Thymus (tissue), 14 donors: ENCODE data around the gene OR10G2. TPM values are rescaled to one million over a fixed set of nuclear protein-coding genes. Genes with fewer than 3 reads are reported as not detected.

Experiments used
- DNase-seq, 9 donors: peaks; one replicate each; pipeline ENCODE4 v3.0.0-alpha.2; 2013; ENCODE audit warnings: low spot score in 9 of 9, low read depth in 6 of 9, missing footprints in 1 of 9
- H3K27ac ChIP-seq, 2 donors: one replicate each; pipeline ENCODE4 v1.5.1; 2013; ENCODE audit warnings: control low read depth in 1 of 2, low read depth in 1 of 2, low read length in 1 of 2, mild to moderate bottlenecking in 1 of 2, moderate library complexity in 1 of 2
- H3K27me3 ChIP-seq, 2 donors: one replicate each; pipeline ENCODE4 v1.5.1; 2013; ENCODE audit warnings: low read length in 1 of 2; ENCODE audit not compliant: control insufficient read depth in 2 of 2, insufficient read depth in 1 of 2
- H3K36me3 ChIP-seq, 2 donors: one replicate each; pipeline ENCODE4 v1.5.1; 2013; ENCODE audit warnings: low read length in 1 of 2, mild to moderate bottlenecking in 1 of 2, moderate library complexity in 1 of 2; ENCODE audit not compliant: control insufficient read depth in 2 of 2, insufficient read depth in 2 of 2
- H3K4me1 ChIP-seq, 2 donors: one replicate each; pipeline ENCODE4 v1.5.1; 2013; ENCODE audit warnings: low read length in 2 of 2; ENCODE audit not compliant: control insufficient read depth in 2 of 2, insufficient read depth in 2 of 2
- H3K4me3 ChIP-seq, 2 donors: one replicate each; pipeline ENCODE4 v1.5.1; 2013; ENCODE audit warnings: low read length in 2 of 2, control low read depth in 1 of 2, mild to moderate bottlenecking in 1 of 2
- H3K9me3 ChIP-seq, 2 donors: one replicate each; pipeline ENCODE4 v1.5.1; 2013; ENCODE audit warnings: low read length in 1 of 2, mild to moderate bottlenecking in 1 of 2; ENCODE audit not compliant: control insufficient read depth in 2 of 2, insufficient read depth in 1 of 2
- WGBS: extraction: QIAGEN DNeasy Blood & Tissue Kit; methylation state at CpG from one replicate; pipeline ENCODE4 v1.1.7; 2013; 5-methylcytosine and 5-hydroxymethylcytosine counted together
- long read RNA-seq, 10 donors: transcript quantifications; one replicate each; lab custom pipeline, GENCODE V29; 2026
- polyA plus RNA-seq: library from polyadenylated mRNA; stranded (reverse); fragments of 200-250 nt; gene quantifications from one replicate; pipeline ENCODE4 v1.2.3, GENCODE V29; 2013
- total RNA-seq: library from RNA; stranded (reverse); fragments of 120-200 nt; gene quantifications from one replicate; pipeline ENCODE4 v1.2.4, GENCODE V29; 2013
- donor health status: healthy.

Gene OR10G2, protein sequence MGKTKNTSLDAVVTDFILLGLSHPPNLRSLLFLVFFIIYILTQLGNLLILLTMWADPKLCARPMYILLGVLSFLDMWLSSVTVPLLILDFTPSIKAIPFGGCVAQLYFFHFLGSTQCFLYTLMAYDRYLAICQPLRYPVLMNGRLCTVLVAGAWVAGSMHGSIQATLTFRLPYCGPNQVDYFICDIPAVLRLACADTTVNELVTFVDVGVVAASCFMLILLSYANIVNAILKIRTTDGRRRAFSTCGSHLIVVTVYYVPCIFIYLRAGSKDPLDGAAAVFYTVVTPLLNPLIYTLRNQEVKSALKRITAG
- total RNA-seq (not detected), polyA plus RNA-seq (not detected)
- long read RNA-seq, donor 1: 0 reads
- long read RNA-seq, donor 2: 0 reads
- long read RNA-seq, donor 3, partial matches to known transcripts: 0 of 2 reads
- long read RNA-seq, donor 3, other reads (novel, unspliced or antisense): 0 of 2 reads
- long read RNA-seq, donor 4: 0 reads
- long read RNA-seq, donor 5, partial matches to known transcripts: 8 of 8 reads
- long read RNA-seq, donor 5, other reads (novel, unspliced or antisense): 0 of 8 reads
- long read RNA-seq, donor 6: 0 reads
- long read RNA-seq, donor 7: 0 reads
- long read RNA-seq, donor 8, partial matches to known transcripts: 0 of 2 reads
- long read RNA-seq, donor 8, other reads (novel, unspliced or antisense): 0 of 2 reads
- long read RNA-seq, donor 9: 0 reads
- long read RNA-seq, donor 10, partial matches to known transcripts: 0 of 1 reads
- long read RNA-seq, donor 10, other reads (novel, unspliced or antisense): 0 of 1 reads

DNA sequence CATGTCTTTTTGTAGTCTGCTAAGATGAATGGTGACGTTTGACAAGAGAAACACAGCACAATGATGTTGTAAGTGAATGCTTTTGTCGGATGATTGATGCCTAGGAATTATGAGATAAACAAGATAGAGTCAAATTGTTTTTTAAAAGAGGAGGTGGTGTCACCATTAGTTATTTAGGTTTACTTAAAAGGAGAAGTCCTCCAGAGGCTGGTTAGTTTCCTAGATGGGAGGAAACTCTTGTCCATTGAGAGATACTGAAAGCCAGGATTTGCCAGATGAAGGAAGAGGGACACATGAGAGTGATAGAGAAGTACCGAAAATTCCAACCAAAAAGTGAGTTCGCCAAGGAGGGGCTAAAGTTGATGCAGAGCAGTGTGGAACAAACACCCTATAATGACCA is at the start of gene OR10G2:
Gene OR10G2 (minus strand): TSS at position 101 of the 400 bp plus-strand sequence. CDS start 98 bp downstream, at position 3.
- H3K27me3 ChIP-seq: no peaks in the 10 kb centered on the region
- no peaks in the 10 kb centered on the region for H3K4me1 ChIP-seq
- H3K9me3 ChIP-seq: no peaks in the 10 kb centered on the region
- H3K27ac ChIP-seq: no peak within 1 kb of the TSS
- 91% methylated on average over 4 of the region's 4 CpGs for WGBS
- no peaks in the 10 kb centered on the region for H3K36me3 ChIP-seq
- H3K4me3 ChIP-seq: no peak within 1 kb of the TSS
- DNase-seq: no peak

GRCh38 chr14:21680072-21680471 is 45.3 kb upstream of the OR10G2 start:
- DNase-seq: no peak
- H3K4me1 ChIP-seq: no peaks in the 10 kb centered on the region
- H3K36me3 ChIP-seq: no peaks in the 10 kb centered on the region
- no peak overlapping the region for H3K4me3 ChIP-seq
- 94% methylated on average over 2 of the region's 2 CpGs for WGBS
- no peaks in the 10 kb centered on the region for H3K27me3 ChIP-seq
- no peak overlapping the region for H3K27ac ChIP-seq
- no peaks in the 10 kb centered on the region for H3K9me3 ChIP-seq

- H3K9me3 ChIP-seq: no peaks in the 10 kb centered on the region
- no peaks in the 10 kb centered on the region for H3K4me1 ChIP-seq
- no peaks in the 10 kb centered on the region for H3K27me3 ChIP-seq
- no peak overlapping the region for H3K4me3 ChIP-seq
- DNase-seq: no peak
- 90% methylated on average over 4 of the region's 4 CpGs for WGBS
- no peaks in the 10 kb centered on the region for H3K36me3 ChIP-seq
- H3K27ac ChIP-seq: no peak overlapping the region
Measured at GRCh38 chr14:21675566-21675965, 40.8 kb upstream of the OR10G2 start.

DNA sequence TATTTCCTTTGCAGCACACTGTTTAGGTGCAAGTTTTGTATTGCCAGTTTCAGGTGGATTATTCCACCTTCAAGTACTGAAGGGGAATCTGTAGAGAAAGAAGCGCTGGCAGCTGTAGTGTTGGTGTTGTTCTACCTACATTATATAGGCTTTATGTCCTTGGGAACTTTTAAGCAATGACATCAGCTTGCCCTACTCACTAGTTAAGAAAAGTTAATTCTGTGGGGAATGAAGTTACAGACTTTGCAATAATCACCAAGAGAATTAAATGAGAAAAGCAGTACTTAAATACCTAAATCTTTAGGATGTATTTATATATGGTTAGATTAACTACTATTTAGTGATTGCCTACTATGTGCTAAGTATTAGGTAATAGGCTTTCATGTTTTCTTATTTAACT is 39.0 kb upstream of the OR10G2 start, which contains the start of gene OR4E1:
Gene OR4E1 (minus strand): TSS at position 101 of the 400 bp plus-strand sequence. CDS start 2,883 bp downstream, outside the sequence.
- H3K36me3 ChIP-seq: no peaks in the 10 kb centered on the region
- H3K4me1 ChIP-seq: no peaks in the 10 kb centered on the region
- 97% methylated on average over 1 of the region's 1 CpG for WGBS
- H3K4me3 ChIP-seq: no peak within 1 kb of the TSS
- H3K27me3 ChIP-seq: no peaks in the 10 kb centered on the region
- DNase-seq: no peak
- no peaks in the 10 kb centered on the region for H3K9me3 ChIP-seq
- H3K27ac ChIP-seq: no peak within 1 kb of the TSS

DNA sequence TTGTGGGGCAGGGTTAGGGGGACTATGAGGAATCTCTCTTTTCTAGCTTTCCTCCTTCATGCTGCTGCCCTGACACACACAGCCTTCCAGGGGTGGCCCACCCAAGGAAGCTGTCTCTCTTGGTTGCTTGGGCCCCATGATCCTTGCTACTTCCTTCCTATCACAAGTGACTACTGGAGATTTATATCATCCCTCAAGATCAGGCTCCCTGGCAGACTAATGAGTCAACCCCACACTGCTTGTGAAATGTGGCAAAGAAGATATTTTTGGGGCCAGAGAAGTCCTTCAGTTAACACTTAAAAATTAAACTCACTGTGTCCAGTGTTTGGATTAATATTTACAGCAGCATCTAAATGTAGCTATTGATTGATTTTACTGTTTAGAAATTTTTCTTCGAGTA is 37.4 kb upstream of the OR10G2 start:
- no peak for DNase-seq
- H3K4me1 ChIP-seq: no peaks in the 10 kb centered on the region

GRCh38 chr14:21671371-21671770 is 36.6 kb upstream of the OR10G2 start:
- no peaks in the 10 kb centered on the region for H3K36me3 ChIP-seq
- 74% methylated on average over 2 of the region's 2 CpGs for WGBS
- H3K9me3 ChIP-seq: no peaks in the 10 kb centered on the region
- no peak for DNase-seq
- H3K4me3 ChIP-seq: no peak overlapping the region
- no peaks in the 10 kb centered on the region for H3K4me1 ChIP-seq
- no peaks in the 10 kb centered on the region for H3K27me3 ChIP-seq
- H3K27ac ChIP-seq: no peak overlapping the region

More for the DNA sequence above, 37.4 kb upstream of the OR10G2 start:
- H3K9me3 ChIP-seq: no peaks in the 10 kb centered on the region
- 97% methylated on average over 1 of the region's 1 CpG for WGBS
- no peaks in the 10 kb centered on the region for H3K27me3 ChIP-seq
- no peak overlapping the region for H3K27ac ChIP-seq
- no peaks in the 10 kb centered on the region for H3K36me3 ChIP-seq
- no peak overlapping the region for H3K4me3 ChIP-seq

DNA sequence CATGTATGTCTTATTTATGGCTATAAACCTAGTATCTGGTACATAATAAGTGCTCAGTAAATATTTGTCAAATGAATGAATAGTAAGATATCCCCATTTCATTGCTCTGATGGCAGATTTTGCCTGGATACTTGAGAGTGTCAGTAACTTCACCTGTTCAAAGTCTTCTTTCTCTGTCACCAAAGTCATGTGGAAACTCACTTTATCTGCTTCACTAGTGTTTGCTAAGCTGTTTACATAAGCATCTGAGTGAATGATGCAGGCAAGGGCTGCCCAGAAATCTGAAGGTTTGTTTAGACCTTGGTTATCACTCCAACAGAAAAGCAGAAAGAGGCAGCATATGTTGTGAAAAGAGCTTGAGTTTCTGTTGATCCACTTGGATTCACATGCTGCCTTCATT is 34.5 kb upstream of the OR10G2 start:
- H3K4me1 ChIP-seq: no peaks in the 10 kb centered on the region
- H3K9me3 ChIP-seq: no peaks in the 10 kb centered on the region
- no peaks in the 10 kb centered on the region for H3K36me3 ChIP-seq
- H3K4me3 ChIP-seq: no peak overlapping the region
- H3K27ac ChIP-seq: no peak overlapping the region
- H3K27me3 ChIP-seq: no peaks in the 10 kb centered on the region
- no peak for DNase-seq

DNA sequence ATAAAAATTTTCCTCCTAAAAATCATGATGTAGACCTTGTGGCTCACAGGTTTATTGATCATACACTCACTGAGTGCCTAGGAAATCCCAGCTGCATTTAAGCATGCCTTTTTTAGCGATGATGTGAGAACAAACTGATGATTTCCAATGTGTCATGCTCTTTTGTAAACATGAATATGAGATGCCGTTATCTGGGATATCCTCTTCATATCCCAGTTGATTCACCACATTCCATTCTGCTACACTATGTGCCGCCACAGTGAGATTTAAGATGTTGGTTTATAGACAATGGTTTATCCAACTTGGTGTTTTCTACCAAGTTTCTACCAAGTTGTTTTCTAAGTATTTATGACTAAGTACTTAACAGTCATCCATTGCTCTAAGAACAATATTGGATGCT is 33.6 kb upstream of the OR10G2 start:
- Histone ChIP-seq H3K4me3 (no peak overlapping the region), H3K36me3 (no peaks in the 10 kb centered on the region), H3K27me3 (no peaks in the 10 kb centered on the region), H3K4me1 (no peaks in the 10 kb centered on the region), H3K9me3 (no peaks in the 10 kb centered on the region), H3K27ac (no peak overlapping the region)
- no peak for DNase-seq
- 85% methylated on average over 3 of the region's 3 CpGs for WGBS

GRCh38 chr14:21656980-21657379 is 22.2 kb upstream of the OR10G2 start:
- no peaks in the 10 kb centered on the region for H3K27me3 ChIP-seq
- DNase-seq: no peak
- H3K27ac ChIP-seq: no peak overlapping the region
- no peak overlapping the region for H3K4me3 ChIP-seq
- H3K4me1 ChIP-seq: no peaks in the 10 kb centered on the region
- no peaks in the 10 kb centered on the region for H3K9me3 ChIP-seq
- 45% methylated on average over 1 of the region's 1 CpG for WGBS
- no peaks in the 10 kb centered on the region for H3K36me3 ChIP-seq
